GM12891 (cell line): ENCODE measurements around the gene MAP3K19.

Experiments
- POLR2A ChIP-seq: IDR thresholded peaks from 2 replicates; pipeline ENCODE4 v1.6.1; 2011; ENCODE audit warnings: low read depth, low read length, control low read depth
- SPI1 ChIP-seq: IDR thresholded peaks from 2 replicates; pipeline ENCODE4 v1.6.1; 2011; ENCODE audit warnings: low read depth, low read length, control low read depth

- TF ChIP-seq POLR2A (no peak), SPI1 (no peak)
Measured at GRCh38 chr2:135095591-135095990, 48.3 kb upstream of the MAP3K19 start.
